ENCODE measurements around the gene KIAA2012.

Gene KIAA2012

GRCh38 chr2:202101026-202101579 lies 28.0 kb downstream of the KIAA2012 start:
- no peak for DNase-seq (ENCODE audit: low read depth)
- no peak overlapping the region for H3K4me3 ChIP-seq (ENCODE audit: low read length)
- TF ChIP-seq CTCF (IDR thresholded peaks at IDR 0.05; ENCODE audit: insufficient read depth, low read depth, low read length, missing control alignments), result no peak

GRCh38 chr2:202102425-202103000 lies 29.5 kb downstream of the KIAA2012 start:
- TF ChIP-seq CTCF (IDR thresholded peaks at IDR 0.05; ENCODE audit: insufficient read depth, low read depth, low read length, missing control alignments), result no peak
- DNase-seq (ENCODE audit: low read depth), result no peak
- no peak overlapping the region for H3K4me3 ChIP-seq (ENCODE audit: low read length)

GRCh38 chr2:202104286-202104870 lies 31.3 kb downstream of the KIAA2012 start:
- peak; percentile 66 for DNase-seq (ENCODE audit: low read depth)
- TF ChIP-seq CTCF (IDR thresholded peaks at IDR 0.05; ENCODE audit: insufficient read depth, low read depth, low read length, missing control alignments), result peak; percentile 60
- H3K4me3 ChIP-seq (ENCODE audit: low read length), result no peak overlapping the region

GRCh38 chr2:202105025-202105424 lies 32.0 kb downstream of the KIAA2012 start:
- no peak for TF ChIP-seq CTCF (IDR thresholded peaks at IDR 0.05; ENCODE audit: insufficient read depth, low read depth, low read length, missing control alignments)
- H3K4me3 ChIP-seq (ENCODE audit: low read length), result no peak overlapping the region
- DNase-seq (ENCODE audit: low read depth), result no peak

GRCh38 chr2:202108345-202108744 lies 35.3 kb downstream of the KIAA2012 start:
- no peak for DNase-seq (ENCODE audit: low read depth)
- no peak for TF ChIP-seq CTCF (IDR thresholded peaks at IDR 0.05; ENCODE audit: insufficient read depth, low read depth, low read length, missing control alignments)
- H3K4me3 ChIP-seq (ENCODE audit: low read length), result no peak overlapping the region

GRCh38 chr2:202109139-202109736 lies 36.2 kb downstream of the KIAA2012 start:
- DNase-seq (ENCODE audit: low read depth), result no peak
- TF ChIP-seq CTCF (IDR thresholded peaks at IDR 0.05; ENCODE audit: insufficient read depth, low read depth, low read length, missing control alignments), result no peak
- H3K4me3 ChIP-seq (ENCODE audit: low read length), result no peak overlapping the region
